Occipital lobe (tissue), 2 donors: ENCODE measurements around the gene SPECC1L. TPM values are rescaled to one million over a fixed set of nuclear protein-coding genes. Genes with fewer than 3 reads are reported as not detected.

Experiments used
- DNase-seq: peaks from one replicate; lab custom pipeline; 2025; lab: John Stamatoyannopoulos, UW
- total RNA-seq: library from RNA; depleted of rRNA; stranded (reverse); fragments of >200 nt; gene quantifications from one replicate; pipeline ENCODE4 v1.2.3, GENCODE V29; 2014

Gene SPECC1L
- total RNA-seq, 1 donor from 2014 or later = 49.0 TPM

DNA sequence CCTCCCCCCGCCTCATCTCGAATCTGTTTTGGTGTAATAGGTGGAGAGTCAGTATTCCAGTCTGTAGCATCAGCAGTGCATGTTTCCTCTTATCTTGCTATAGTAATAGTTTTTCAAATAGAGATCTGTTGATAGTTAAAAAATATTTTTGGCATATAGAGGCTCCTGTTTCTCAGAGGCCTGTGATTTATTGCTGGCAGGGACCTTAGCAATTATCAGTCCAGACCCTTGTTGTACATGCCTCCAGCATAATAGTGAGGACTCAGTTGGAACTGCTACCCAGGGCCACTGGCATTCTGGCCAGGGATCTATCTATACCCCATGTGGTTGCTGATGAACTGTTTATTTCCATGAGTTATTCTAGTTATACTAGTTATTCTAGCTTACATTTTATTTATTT, 52.6 kb downstream of the SPECC1L start:
- DNase-seq = no peak

DNA sequence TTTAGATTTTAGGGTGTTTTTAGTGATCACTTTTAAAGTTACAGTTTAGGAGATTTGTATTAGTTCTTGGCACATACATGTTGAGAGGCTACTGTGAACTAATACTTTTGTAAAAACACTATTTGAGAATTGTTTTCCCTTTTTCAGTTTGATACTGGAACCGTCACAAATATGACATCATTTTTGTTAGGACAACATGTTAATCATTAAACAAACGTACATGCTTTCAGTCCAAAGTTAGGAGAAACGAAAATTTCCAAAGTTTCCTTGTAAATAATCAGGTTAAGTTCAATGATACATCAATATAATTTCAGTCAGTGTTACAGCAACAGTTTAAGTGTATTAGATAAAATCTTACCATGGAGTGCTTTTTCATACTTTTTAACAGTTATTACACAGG, 53.1 kb downstream of the SPECC1L start:
- DNase-seq = no peak

DNA sequence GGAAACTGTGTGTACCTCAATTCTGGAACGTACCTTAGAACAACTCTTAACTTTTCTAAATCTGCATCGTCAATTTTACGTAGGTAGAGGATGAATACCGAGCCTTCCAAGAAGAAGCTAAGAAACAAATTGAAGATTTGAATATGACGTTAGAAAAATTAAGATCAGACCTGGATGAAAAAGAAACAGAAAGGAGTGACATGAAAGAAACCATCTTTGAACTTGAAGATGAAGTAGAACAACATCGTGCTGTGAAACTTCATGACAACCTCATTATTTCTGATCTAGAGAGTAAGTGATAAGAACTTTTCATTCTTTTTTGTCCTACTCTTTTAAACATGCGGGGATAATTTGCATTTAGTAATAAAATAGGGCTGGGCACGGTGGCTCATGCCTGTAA, 53.5 kb downstream of the SPECC1L start:
- DNase-seq = no peak

DNA sequence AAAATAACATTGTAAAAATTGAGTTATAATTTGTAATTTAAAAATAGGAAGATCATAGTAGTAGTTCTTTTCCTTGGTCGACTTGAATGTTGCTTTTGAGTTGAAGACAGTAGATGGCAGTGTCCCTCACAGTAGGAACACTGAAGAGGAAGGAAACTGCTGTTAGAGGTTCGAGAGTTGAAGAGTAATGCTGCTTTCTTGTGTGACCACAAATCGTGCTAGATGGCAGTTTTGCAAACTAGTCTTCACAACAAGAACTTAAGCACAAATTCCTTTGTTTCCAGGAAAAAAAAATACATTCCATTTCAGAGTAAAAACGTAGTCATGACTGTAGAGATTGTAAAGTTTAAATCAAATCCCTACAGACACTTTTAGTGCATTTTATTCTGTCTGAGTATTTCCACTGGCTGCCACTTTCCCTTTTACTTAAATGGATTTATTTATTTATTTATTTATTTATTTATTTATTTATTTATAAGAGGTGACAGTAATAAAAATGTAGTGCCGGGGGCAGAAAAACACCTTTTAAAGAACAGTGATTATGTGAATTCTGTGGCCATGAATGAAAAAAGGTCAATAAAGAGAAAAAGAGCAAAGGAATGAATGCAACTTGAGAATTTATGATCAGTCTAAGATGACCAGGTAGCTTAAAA, 54.6 kb downstream of the SPECC1L start:
- no peak for DNase-seq

DNA sequence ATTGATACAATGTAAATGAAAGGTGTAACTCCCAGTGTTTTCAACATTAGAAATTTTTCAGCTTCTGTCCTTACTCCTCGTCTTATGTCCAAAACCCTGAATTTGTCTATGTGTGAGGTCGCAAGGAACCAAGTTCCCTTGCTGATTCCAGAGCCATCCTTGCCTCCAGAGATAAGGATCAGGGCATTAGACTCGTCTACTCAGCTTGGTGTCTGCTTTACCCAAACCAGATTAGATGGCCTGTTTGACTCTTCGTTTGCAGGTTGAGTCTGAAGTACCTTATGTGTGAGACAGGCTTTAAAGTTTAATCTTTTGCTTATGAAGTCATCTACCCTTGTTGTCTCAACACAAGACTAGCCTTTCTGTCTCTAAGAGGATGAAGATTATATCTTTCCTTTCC, 55.6 kb downstream of the SPECC1L start:
- no peak for DNase-seq

DNA sequence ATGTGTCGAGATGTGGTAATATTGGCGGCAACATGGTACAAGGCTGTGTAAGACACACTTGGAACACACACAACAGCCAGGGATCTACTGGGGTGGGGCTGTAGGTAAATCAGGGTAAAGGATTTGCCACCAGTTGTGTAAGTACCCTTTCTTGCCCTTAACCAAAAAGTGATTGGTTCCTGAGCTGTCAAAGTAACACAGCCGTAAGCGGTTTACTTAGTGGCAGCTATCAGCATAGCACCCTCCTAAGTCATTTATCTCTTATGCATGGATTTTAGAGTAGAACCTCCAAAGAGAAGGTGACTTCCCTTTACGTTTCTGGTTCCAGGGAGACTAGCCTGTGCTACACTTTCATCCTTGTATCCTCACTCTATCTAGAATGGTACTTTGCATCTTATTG, 57.2 kb downstream of the SPECC1L start:
- no peak for DNase-seq

DNA sequence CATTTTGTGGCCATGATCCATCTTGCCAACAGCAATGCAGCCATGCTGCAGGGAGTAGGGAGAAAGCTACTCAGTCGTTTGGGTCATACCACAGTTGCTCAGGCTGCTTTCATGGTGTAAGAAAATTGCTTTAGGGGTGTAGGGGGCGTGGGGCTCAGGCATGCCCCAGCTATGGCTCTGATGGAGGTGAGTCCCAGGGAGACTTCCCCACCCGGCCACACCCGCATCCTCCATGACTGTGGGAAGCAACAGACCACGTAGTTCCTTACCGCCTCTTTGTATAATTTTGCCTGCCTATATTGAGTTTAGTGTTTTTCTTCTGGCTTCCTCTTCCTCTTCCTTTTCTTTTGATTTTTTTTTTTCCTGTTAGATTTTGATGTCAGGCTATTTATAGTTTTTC, 58.8 kb downstream of the SPECC1L start:
- no peak for DNase-seq

DNA sequence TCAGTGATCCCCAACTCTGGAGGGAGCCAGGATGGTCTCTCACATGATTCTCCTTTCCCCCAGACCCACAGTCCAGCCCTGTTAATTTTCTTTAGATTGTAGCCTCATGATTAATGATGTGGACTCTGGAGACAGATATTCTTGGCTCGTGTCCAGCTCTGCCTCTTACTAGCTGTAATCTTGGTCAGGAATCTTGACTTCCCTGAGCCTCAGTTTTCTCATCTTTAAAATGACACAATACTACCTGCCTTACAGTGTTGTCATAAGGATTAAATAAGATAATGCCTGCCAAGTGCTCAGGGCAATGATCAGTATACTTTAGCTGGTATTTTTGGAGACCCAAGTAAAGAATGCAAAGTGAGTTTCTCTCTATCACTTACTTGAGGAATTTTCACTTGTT, 60.0 kb downstream of the SPECC1L start:
- no peak for DNase-seq

DNA sequence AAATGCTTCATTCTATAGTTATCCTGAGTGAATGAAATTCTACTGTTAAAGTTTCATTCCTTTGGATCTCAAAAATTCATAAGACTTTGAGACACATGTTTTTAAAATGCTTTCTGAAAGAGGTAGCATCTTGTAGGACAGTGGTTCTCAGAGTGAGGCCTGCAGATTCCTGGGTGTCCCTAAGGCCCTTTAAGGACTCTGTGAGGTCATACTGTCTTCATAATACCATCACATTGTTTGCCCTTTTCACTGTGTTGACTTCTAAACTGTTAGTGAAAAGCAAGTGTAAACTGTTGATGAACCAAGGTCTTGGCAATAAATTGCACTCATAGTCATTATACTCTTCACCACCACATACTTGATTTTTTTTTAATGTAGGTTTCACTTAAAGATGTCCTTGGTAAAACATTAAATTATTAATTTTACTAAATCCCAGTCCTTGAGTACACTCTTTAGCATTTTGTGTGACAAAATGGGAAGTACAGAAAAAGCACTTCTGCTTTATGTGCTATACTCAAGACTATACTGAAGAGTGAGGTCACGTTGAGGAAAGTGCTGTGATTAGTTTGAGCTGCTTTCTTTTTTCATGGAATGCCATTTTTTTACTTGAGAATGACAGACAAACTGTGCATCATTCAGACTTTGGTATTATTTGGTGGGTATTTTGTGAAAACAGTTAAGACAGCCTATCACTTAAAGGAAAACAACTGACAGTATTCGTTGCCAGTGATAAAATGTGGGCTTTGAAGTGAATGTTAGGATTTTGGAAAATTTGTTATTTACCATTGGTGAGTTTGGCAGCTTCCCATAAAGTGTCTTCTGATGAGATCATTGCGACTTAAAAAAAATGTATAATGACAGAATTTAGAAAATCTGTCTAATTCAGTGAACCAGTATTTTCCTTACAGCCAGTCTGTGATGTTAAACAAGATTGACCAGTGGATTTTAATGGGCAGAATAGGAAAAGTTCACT, 61.1 kb downstream of the SPECC1L start:
- DNase-seq = no peak

DNA sequence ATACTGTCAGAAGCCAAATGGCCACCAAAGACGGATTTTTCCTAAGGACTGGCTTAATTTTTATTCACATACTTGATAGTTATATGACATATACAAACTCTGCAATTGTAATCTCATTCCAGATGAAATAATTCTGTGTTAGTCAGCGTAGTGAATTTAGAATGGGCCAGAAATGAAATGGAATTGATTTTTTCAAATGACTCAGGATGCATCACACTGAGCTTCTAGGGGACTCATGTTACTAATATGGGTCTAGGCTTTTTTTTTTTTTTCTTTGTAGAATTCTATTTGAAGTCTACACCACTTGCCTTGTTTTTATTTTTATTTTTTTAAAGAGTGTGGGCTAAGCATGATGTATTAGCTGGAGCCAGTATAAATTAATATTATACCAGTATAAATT, 62.7 kb downstream of the SPECC1L start:
- no peak for DNase-seq

DNA sequence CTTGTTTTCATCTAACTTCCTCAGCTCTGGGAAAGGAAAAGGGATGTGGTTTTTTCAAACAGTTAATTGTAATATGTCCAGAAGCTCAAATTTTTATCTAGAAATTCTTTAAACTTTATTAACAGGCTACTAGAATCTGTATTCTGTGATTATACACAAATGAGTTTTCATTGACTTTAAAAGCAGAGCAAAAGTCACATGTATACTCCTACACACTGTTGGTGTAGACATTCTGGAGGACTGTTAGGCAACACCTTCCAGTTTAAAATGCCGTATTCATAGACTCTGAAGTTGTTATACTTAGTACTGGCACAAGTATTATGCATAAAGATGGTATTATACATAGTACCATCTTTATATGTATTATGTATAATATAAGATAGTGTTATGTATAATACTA, 64.9 kb downstream of the SPECC1L start:
- DNase-seq = no peak

DNA sequence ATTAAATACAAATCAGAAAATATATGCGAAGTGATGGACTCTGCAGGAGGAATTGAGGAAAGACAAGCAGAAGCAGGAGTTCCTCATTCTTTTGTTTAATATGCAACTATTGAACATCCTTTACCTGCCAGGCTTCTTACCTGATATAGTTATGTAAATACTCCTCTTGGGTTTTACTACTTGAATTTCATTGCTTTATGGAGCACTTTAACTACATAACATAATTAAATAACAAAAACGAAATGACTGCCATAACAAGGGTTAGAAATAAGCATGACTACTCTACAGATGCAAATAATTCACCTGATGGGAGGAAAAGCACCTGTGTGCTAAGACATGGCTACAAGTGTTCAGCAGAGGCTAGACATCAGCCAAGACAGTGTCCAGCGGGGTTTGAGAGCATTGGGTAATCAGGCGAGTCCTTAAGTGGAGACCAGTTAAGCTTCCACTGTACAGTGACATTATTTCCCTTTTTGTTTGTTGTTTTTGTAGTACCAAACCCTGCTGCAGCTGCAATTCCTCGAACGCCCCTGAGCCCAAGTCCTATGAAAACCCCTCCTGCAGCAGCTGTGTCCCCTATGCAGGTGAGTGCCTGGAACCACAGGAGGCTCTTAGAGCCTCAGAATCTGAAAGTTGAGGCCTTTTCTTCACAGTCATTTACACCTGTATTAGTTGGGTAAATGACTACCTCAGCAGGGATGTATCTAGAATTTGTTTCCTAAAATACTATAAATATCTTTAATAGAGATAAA, 67.4 kb downstream of the SPECC1L start:
- DNase-seq = no peak

DNA sequence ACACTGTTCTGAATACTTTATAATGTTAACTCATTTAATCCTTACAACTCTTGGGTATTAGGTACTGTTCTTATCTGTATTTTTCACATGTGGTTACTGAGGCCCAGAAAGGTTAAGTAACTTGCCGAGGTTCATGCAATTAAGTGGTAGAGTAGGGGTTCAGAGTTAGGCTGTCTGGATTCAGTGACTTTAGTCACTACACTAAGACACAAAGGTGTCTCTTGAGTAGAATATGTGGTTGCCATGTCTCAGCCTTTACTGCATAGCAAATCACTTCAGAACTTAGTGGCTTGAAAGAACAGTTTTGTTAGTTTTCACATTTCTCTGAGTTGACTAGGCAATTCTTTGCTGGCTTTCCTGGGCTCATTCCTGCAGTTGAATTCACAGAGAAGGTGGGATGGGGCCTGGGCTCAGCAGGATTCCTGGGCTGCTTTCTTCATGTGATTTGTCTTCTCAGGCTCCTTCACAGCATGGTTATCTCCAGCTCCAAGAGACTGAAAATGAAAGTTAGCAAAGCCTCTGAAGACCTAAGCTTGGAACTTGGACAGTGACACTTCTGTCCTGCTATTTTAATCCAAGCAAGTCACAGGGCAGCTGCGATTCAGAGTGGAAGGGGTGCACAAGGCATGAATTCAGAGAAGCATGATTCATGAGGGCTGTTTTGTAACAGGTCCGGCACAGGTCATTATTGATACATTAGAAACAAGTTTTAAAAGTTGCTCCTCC, 68.3 kb downstream of the SPECC1L start:
- DNase-seq = no peak

DNA sequence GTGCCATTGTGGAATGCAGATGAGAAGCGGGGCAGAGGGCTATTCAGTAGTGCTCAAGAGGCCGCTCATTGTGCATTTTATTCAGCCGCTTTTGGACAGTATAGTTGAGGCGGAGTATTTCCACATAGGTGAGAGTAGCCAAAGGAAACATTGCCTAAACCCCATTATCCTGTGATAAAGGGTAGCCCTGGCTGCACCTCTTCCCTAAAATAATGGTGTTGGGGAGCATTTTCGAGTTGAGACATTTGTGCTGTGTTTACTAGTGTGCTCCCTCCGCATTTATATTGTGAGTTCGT, 68.8 kb downstream of the SPECC1L start:
- DNase-seq = no peak

DNA sequence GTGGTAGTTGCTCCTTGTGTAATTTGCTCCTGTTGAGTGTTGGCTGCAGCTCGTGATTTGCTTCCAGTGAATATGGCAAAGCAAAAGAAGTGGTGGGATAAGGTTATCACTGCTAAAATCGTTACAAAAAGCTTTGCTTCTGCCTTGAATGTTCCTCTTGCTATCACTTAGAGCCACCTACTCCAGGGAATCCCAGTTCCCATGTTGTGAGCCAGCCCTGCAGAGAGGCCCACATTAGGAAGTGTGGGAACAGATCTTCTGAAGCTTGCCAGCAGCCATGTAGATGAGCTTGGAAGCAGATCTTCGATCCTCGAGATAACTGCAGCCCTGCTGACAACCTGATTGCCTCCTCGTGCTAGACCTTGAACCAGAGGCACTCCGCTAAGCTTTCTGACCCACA, 71.0 kb downstream of the SPECC1L start:
- DNase-seq = no peak

DNA sequence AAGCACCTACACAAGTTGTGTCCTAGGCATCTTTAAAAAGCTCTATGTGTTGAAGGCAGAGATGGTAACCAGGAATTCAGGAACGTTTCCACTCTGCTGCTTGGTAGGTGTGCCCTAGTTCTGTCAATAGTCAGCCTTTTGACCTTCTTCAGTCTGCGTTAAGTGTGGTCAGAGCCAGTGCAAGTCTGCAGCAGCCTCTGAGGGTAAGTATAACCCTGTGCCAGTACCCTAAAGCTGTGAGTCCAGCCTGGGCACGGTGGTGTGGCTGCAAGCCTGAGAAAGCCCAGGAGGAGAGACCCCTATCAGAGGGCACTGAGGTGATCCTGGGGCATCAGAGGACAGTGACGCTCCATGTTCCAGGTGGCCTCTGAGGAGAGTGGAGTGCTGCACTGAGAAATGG, 80.0 kb downstream of the SPECC1L start:
- DNase-seq = no peak

DNA sequence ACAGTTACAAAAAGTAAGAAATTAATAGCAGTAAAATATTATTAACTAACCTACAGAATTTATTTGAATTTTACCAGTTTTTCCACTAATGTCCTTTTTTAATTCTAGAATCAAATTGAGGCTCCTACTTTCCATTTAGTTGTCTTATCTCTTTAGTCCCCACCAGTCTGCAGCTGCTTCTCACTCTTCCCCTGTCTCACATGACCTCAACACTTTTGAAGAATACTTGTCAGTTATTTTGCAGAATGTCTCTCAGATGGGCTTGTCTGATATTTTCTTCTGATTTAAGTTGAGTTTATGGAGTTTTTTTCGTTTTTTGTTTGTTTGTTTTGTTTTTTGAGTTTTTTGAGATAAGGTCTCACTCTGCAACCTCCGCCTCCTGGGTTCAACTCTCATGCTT, 82.5 kb downstream of the SPECC1L start:
- DNase-seq = no peak

DNA sequence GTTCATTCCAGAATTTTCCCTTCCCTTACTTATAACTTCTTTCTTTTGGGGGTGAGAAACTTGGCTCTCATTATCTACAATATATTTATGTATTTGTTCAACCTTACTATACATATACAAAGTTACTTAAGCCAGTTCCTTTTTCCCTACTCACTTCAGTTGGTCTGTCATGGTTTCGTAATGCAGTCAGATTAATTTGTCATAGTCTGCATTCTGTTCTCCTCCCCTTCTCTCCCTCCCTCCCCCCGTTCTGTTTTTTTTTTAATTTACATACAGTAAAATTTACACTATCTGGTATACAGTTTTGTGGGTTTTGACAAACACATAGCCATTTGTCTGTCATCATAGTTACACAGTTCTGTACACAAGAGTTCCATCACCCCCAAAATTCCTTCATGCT, 84.9 kb downstream of the SPECC1L start:
- DNase-seq = no peak

DNA sequence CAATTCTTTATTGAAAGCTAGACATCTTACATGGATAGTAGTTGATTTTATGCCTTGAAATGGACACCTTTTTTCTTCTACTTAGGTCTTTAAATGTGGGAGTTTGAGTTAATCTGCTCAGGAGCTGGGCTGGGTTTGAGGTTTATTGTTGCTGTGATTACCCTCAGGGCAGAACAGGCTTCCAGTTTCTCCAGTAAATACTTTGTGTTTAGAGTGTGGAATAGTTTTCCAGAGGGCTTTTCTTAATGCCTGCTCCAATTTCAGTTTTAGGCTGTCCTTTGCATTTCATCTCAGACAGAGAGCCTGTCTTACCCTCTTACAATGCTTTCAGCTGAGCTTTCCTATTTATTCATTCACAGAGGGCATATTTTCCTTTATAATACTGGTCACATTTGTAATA, 86.9 kb downstream of the SPECC1L start:
- DNase-seq = no peak

DNA sequence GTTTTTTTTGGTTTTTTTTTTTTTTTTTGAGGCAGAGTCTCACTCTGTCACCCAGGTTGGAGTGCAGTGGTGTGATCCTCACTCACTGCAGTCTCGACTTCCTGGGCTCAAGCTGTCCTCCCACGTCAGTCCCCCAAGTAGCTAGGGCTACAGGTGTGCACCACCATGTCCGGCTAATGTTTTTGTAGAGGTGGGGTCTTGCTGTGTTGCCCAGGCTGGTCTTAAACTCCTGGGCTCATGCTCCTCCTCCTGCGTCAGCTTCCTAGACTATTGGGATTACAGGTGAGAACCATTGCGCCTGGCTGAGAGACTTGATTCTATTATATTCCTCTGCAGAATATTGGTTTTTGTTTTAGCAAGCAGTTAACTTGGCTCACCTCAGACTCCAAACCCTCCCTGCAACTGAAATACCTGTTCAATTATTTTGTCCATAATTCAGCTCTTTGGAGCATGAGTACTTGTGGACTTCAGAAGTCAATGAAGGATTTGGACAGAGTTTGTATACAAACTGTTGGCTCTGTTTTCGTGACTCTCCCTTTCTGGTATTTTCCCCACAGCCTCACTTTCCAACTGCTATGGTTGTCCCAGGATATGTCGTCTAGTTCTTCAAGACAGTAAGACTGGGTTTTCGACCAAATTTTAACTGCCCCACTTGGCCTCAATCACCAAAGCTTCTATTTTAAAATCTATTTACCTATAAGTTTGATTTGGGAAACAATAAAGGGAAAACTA, 87.6 kb downstream of the SPECC1L start:
- DNase-seq = no peak

DNA sequence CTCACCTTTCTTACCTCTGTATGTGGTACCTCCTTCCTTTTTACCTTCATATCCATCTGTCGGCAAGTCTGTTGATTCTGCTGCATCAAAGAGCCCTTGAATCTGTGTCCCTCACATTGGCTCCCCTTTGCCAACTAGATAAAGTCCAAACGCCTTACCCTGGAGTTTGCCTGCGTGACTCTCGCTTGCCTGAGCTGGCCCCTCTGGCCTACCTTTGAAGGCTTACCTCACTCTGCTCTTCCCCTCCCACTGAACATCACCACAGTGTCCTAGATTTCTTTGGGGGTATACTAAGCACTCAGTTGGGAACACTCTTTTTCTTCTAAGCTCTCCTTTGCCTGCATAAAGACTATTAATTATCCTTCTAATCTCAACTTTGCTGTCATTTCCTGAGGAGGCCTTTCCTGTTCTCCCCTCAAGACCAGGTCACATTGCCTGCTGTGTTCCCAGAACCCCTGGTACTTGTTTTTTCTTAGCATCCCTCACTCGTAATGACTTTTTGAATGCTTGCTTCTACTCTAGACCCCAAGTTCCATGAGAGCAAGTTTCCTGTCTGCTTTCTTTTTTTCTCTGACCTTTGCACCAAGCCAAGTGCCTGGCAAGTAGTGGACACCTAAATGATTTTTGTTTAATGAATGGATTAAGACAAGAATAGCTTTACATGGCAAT, 89.0 kb downstream of the SPECC1L start:
- DNase-seq = no peak
